GM10266 (cell line): ENCODE results near the gene C1R.

Experiments
- DNase-seq: peaks from one replicate; pipeline ENCODE4 v3.0.0; 2012; ENCODE audit errors: extremely low spot score
- CTCF ChIP-seq: IDR thresholded peaks from 2 replicates; pipeline ENCODE4 v1.5.1; 2012; ENCODE audit warnings: mild to moderate bottlenecking, low read depth; ENCODE audit not compliant: control insufficient read depth, insufficient read depth; ENCODE audit errors: missing control alignments

C1R gene

GRCh38 chr12:7068994-7069346 is 23.3 kb downstream of the C1R start:
- DNase-seq: no peak
- TF ChIP-seq CTCF: no peak

GRCh38 chr12:7068240-7068993 is 23.8 kb downstream of the C1R start:
- DNase-seq: no peak

GRCh38 chr12:7067096-7067495 is 25.1 kb downstream of the C1R start:
- no peak for DNase-seq
- no peak for TF ChIP-seq CTCF

More at GRCh38 chr12:7068240-7068993, 23.8 kb downstream of the C1R start:
- no peak for TF ChIP-seq CTCF

- no peak for DNase-seq
- no peak for TF ChIP-seq CTCF
Observed at GRCh38 chr12:7066596-7066995, 25.6 kb downstream of the C1R start.

- no peak for DNase-seq
- TF ChIP-seq CTCF: no peak
Observed at GRCh38 chr12:7065073-7065623, 27.1 kb downstream of the C1R start.

- no peak for DNase-seq
- TF ChIP-seq CTCF: no peak
Observed at GRCh38 chr12:7064516-7064915, 27.7 kb downstream of the C1R start.

- no peak for DNase-seq
- no peak for TF ChIP-seq CTCF
Observed at GRCh38 chr12:7061596-7061995, 30.6 kb downstream of the C1R start.
